ENCODE measurements around the gene IDH3B. TPM values are rescaled to one million over a fixed set of nuclear protein-coding genes. Genes with fewer than 3 reads are reported as not detected.
"Not testable (repeated sequence)": the region's sequence is repeated elsewhere in the genome, so short reads cannot be mapped to it uniquely, and the experiment has no call there.

IDH3B gene
- total RNA-seq, 1 experiment from 2014 or later: 146 TPM

DNA sequence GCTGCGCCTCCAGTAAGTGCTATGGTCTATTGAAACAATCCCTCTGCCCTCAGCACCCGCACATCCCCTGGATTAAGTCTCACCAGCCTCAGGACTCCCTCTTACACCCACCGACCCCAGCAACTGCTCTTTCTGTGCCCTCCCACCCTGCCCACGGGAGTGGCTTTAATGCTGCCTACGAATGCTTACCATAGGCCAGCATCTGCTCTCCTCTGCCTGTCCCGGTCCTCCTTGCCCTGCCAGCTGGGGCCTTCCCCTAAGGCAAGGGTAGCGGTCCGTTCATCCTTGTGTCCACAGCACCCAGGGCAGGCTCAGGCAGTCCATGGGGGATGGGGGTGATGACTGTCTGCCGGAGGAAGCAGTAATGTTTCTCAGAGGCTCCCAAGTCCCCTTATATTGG lies 32.6 kb upstream of the IDH3B start:
- no peak for DNase-seq (ENCODE audit: low spot score)
- ChIA-PET CTCF (no interaction called here), POLR2A (ENCODE audit: low non-redundant PET) (no interaction called here)
- peaks cover 36% of the 10 kb centered on the region for H3K27me3 ChIP-seq (replicated peaks; ENCODE audit: insufficient read depth, low read depth, low read length, poor library complexity)
- H3K27ac ChIP-seq (ENCODE audit: low read depth, low read length, poor library complexity, severe bottlenecking): no peak overlapping the region
- no peak overlapping the region for H3K4me3 ChIP-seq (ENCODE audit: low read depth, low read length, poor library complexity, severe bottlenecking)
- H3K9me3 ChIP-seq (ENCODE audit: low read depth, low read length, poor library complexity, severe bottlenecking): no peaks in the 10 kb centered on the region
- H3K4me1 ChIP-seq (ENCODE audit: insufficient read depth, low read length, poor library complexity, severe bottlenecking): peaks cover 9% of the 10 kb centered on the region
- BruUV-seq (replicated peaks): no TSS peak
- TF ChIP-seq, protein P1, sequence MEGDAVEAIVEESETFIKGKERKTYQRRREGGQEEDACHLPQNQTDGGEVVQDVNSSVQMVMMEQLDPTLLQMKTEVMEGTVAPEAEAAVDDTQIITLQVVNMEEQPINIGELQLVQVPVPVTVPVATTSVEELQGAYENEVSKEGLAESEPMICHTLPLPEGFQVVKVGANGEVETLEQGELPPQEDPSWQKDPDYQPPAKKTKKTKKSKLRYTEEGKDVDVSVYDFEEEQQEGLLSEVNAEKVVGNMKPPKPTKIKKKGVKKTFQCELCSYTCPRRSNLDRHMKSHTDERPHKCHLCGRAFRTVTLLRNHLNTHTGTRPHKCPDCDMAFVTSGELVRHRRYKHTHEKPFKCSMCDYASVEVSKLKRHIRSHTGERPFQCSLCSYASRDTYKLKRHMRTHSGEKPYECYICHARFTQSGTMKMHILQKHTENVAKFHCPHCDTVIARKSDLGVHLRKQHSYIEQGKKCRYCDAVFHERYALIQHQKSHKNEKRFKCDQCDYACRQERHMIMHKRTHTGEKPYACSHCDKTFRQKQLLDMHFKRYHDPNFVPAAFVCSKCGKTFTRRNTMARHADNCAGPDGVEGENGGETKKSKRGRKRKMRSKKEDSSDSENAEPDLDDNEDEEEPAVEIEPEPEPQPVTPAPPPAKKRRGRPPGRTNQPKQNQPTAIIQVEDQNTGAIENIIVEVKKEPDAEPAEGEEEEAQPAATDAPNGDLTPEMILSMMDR (conservative IDR thresholded peaks at IDR 0.05; ENCODE audit: low read depth, low read length): no peak
- TF ChIP-seq EZH2 (IDR thresholded peaks at IDR 0.05; ENCODE audit: borderline replicate concordance, low read depth, low read length, poor library complexity, severe bottlenecking): no peak
- no peaks in the 10 kb centered on the region for H3K36me3 ChIP-seq (ENCODE audit: insufficient read depth, low read length, poor library complexity, severe bottlenecking)
- intact Hi-C loops (cut with micrococcal nuclease; ENCODE audit: unreplicated experiment): loop anchor here (5.0 kb wide), 1 partner anchor 306 kb away; no protein-coding TSS in a partner anchor

DNA sequence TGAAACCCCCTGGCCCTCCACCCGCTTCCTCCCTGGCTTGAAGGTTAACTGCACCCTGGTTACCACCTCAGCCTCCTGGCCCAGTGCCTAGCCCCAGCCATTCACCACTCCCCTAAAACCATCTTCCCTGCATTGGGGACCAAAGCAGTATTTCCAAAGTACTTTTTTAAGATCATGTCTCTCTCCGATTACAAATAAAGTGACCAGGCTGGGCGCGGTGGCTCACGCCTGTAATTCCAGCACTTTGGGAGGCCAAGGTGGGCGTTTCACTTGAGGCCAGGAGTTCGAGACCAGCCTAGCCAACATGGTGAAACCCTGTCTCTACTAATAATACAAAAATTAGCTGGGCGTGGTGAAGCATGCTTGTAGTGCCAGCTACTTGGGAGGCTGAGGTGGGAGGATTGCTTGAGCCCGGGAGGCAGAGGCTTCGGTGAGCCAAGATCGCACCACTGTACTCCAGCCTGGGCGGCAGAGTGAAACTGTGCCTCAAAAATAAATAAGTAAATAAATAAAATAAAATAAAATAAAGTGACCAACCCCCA lies 32.0 kb upstream of the IDH3B start:
- DNase-seq (ENCODE audit: low spot score); BruUV-seq (replicated peaks); H3K4me1 ChIP-seq (ENCODE audit: insufficient read depth, low read length, poor library complexity, severe bottlenecking); H3K36me3 ChIP-seq (ENCODE audit: insufficient read depth, low read length, poor library complexity, severe bottlenecking); POLR2A ChIA-PET (ENCODE audit: low non-redundant PET); H3K9me3 ChIP-seq (ENCODE audit: low read depth, low read length, poor library complexity, severe bottlenecking); H3K27ac ChIP-seq (ENCODE audit: low read depth, low read length, poor library complexity, severe bottlenecking); CTCF ChIA-PET; H3K4me3 ChIP-seq (ENCODE audit: low read depth, low read length, poor library complexity, severe bottlenecking): not testable (repeated sequence)
- intact Hi-C loops (cut with micrococcal nuclease; ENCODE audit: unreplicated experiment): loop anchor here (5.0 kb wide), 1 partner anchor 306 kb away; no protein-coding TSS in a partner anchor
- H3K27me3 ChIP-seq (replicated peaks; ENCODE audit: insufficient read depth, low read depth, low read length, poor library complexity): peaks cover 42% of the 10 kb centered on the region

DNA sequence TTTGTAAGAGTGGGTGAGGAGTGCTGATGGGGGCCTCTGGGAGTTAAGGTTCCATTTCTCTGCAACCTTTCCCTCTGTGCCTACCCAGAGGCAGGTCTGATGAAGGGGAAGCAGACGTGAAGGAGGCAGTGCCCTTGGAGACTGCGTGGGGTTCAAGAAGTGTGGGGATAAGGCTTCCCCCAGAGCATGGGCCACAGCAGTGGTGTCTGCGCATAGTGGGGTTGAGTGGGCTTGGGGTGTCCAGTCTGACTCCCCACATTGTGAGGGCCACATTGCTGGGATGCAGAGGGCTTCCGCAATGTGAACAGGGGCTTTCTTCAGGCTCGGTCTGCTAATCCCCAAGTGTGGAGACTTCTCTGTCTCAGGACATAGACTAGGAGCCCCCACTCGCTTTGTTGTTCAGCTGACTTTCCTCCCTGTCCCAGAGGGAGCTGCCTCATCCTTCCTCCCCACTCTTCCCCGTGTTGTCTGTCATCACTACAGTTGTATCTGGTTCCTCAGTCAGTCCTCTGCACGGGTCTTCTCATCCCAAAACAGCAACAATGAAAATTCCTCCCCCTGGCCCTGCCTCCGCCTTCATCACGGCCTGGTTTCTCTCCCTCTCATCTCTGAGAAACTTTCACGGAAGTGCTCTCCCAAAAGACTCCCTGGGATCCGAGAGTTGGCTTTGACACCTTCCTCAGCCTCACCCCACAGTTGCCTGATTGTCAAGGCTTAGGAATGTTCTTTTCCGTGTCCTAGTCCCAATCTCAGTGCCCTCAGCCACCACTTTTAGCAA lies 31.4 kb upstream of the IDH3B start:
- BruUV-seq (replicated peaks): no TSS peak
- intact Hi-C loops (cut with micrococcal nuclease; ENCODE audit: unreplicated experiment): loop anchor here (5.0 kb wide), 1 partner anchor 307 kb away; no protein-coding TSS in a partner anchor
- TF ChIP-seq, protein P1 (conservative IDR thresholded peaks at IDR 0.05; ENCODE audit: low read depth, low read length): no peak
- no peak for TF ChIP-seq EZH2 (IDR thresholded peaks at IDR 0.05; ENCODE audit: borderline replicate concordance, low read depth, low read length, poor library complexity, severe bottlenecking)
- no peak overlapping the region for H3K27ac ChIP-seq (ENCODE audit: low read depth, low read length, poor library complexity, severe bottlenecking)
- no peak for DNase-seq (ENCODE audit: low spot score)
- peaks cover 43% of the 10 kb centered on the region for H3K27me3 ChIP-seq (replicated peaks; ENCODE audit: insufficient read depth, low read depth, low read length, poor library complexity)
- no peaks in the 10 kb centered on the region for H3K36me3 ChIP-seq (ENCODE audit: insufficient read depth, low read length, poor library complexity, severe bottlenecking)
- no peak overlapping the region for H3K4me3 ChIP-seq (ENCODE audit: low read depth, low read length, poor library complexity, severe bottlenecking)
- ChIA-PET CTCF (interaction anchor here (0.6 kb wide), 2 partner anchors 37 to 169 kb away, joined by 5 to 6 read pairs; no protein-coding TSS in a partner anchor), POLR2A (ENCODE audit: low non-redundant PET) (no interaction called here)
- no peaks in the 10 kb centered on the region for H3K9me3 ChIP-seq (ENCODE audit: low read depth, low read length, poor library complexity, severe bottlenecking)
- peaks cover 7% of the 10 kb centered on the region for H3K4me1 ChIP-seq (ENCODE audit: insufficient read depth, low read length, poor library complexity, severe bottlenecking)

Data from A673 (cell line).